ENCODE data around the gene PGAM1. TPM values are rescaled to one million over a fixed set of nuclear protein-coding genes. Genes with fewer than 3 reads are reported as not detected.

The PGAM1 gene
- total and polyA plus RNA-seq, 9 of the 15 experiments (the other 6 are each of a cell fraction or from before 2014, with no cell fraction given) = 40.3 to 559 (median 269) TPM

DNA sequence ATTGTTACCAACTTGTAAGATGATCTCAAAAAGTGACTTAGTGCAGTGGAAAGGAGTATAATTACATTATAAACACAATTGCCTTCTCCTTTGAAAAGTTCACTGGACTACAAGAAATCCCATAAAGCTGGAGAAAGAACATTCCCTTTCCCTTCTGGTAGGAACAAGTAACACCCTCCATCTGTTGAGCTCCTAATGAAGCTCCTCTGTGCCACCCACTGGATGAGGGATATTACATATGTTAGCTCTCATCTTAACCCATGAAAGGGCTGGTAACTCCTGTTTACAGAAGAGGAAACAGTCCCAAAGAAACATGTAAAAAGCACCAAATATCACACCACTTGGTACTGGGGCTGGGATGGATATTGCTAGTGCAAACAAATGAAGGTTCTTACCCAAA, 8.1 kb downstream of the PGAM1 start:
- TF ChIP-seq RAD21 (CRISPR knock-in tag; conservative IDR thresholded peaks at IDR 0.05 in 1 of 2, IDR thresholded peaks at IDR 0.05 in 1 of 2) = peak in 1 of 2 experiments; percentile 13; a peak in 1 of 4 replicates
- peak; percentile 1; the same call in 1 of the 2 replicates for TF ChIP-seq POLR2G (IDR thresholded peaks at IDR 0.05; ENCODE audit: low read depth, low read length)
- TF ChIP-seq, protein P1, sequence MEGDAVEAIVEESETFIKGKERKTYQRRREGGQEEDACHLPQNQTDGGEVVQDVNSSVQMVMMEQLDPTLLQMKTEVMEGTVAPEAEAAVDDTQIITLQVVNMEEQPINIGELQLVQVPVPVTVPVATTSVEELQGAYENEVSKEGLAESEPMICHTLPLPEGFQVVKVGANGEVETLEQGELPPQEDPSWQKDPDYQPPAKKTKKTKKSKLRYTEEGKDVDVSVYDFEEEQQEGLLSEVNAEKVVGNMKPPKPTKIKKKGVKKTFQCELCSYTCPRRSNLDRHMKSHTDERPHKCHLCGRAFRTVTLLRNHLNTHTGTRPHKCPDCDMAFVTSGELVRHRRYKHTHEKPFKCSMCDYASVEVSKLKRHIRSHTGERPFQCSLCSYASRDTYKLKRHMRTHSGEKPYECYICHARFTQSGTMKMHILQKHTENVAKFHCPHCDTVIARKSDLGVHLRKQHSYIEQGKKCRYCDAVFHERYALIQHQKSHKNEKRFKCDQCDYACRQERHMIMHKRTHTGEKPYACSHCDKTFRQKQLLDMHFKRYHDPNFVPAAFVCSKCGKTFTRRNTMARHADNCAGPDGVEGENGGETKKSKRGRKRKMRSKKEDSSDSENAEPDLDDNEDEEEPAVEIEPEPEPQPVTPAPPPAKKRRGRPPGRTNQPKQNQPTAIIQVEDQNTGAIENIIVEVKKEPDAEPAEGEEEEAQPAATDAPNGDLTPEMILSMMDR (IDR thresholded peaks at IDR 0.05 in 2 of 3, conservative IDR thresholded peaks at IDR 0.05 in 1 of 3; ENCODE audit: insufficient read depth in 2 of 3, low read depth in 1 of 3, low read length in 3 of 3) = 0 out of 6 replicates have a peak, but pooled peaks of 1 of the 3 experiments have one; percentile 7
- TF ChIP-seq SNIP1 (IDR thresholded peaks at IDR 0.05; ENCODE audit: low read depth) = no peak
- TF ChIP-seq POLR2AphosphoS5 (IDR thresholded peaks at IDR 0.05; ENCODE audit: control insufficient read depth, insufficient read depth, low read depth, low read length) = peak; percentile 16; the same call in 1 of the 2 replicates
- no peak for TF ChIP-seq ZNF518B (CRISPR knock-in tag; IDR thresholded peaks at IDR 0.05)
- TF ChIP-seq POLR2AphosphoS2 (IDR thresholded peaks at IDR 0.05; ENCODE audit: low read length) = 0 out of 2 replicates have a peak, but pooled peaks have one; percentile 90
- H3K9me3 ChIP-seq (replicated peaks; ENCODE audit: control insufficient read depth, insufficient read depth, low read depth, low read length) = no peaks in the 10 kb centered on the region
- ChIA-PET POLR2A (interaction anchor here (0.6 to 1.6 kb wide), 4 partner anchors 9 to 33 kb away, joined by 3 to 5 read pairs (median 3); partner anchors contain the start of gene RRP12), CTCF (ENCODE audit: low intra/inter-chr PET ratio) (no interaction called here)
- ATAC-seq = peak; percentile 68
- H3K36me3 ChIP-seq (ENCODE audit: control insufficient read depth, insufficient read depth, low read length) = peaks cover 70% of the 10 kb centered on the region
- H4K20me1 ChIP-seq (replicated peaks; ENCODE audit: control insufficient read depth, insufficient read depth, low read length) = 0 out of 2 replicates have a peak, but pooled peaks cover 8% of the 10 kb centered on the region
- in situ Hi-C loops (cut with MboI) (no loop called here), intact Hi-C loops (cut with micrococcal nuclease) (no loop called here)
- no peak overlapping the region for H3K4me3 ChIP-seq
- FAIRE-seq = no peak
- H3K9me1 ChIP-seq (ENCODE audit: control insufficient read depth, insufficient read depth, low read length) = no peaks in the 10 kb centered on the region
- H3K79me2 ChIP-seq (ENCODE audit: control insufficient read depth, insufficient read depth, low read length) = peaks cover 16% of the 10 kb centered on the region
- no peak overlapping the region for H3K4me2 ChIP-seq (ENCODE audit: insufficient read depth, low read length)
- H3K27ac ChIP-seq (ENCODE audit: extremely low read depth, low read depth, low read length) = no peak overlapping the region
- no peaks in the 10 kb centered on the region for H3K27me3 ChIP-seq (ENCODE audit: control insufficient read depth in 2 of 2, insufficient read depth in 2 of 2, low read length in 2 of 2)
- no peak overlapping the region for H3K9ac ChIP-seq (ENCODE audit: insufficient read depth in 1 of 2, low read depth in 2 of 2, low read length in 2 of 2)
- no TSS peak for BruUV-seq (replicated peaks)
- no peak for DNase-seq (ENCODE audit: extremely low read depth in 1 of 4, low spot score in 3 of 4)
- H2AFZ ChIP-seq (ENCODE audit: low read depth, low read length) = no peak overlapping the region
- peaks cover 2 to 4% of the 10 kb centered on the region in 2 experiments; a peak in 2 of 5 replicates for H3K4me1 ChIP-seq (replicated peaks in 1 of 2; ENCODE audit: control insufficient read depth in 2 of 2, insufficient read depth in 2 of 2, low read length in 2 of 2)

Measured in K562 (cell line).